Lower leg skin (tissue), 4 donors: ENCODE measurements around the gene TNS3. TPM values are rescaled to one million over a fixed set of nuclear protein-coding genes. Genes with fewer than 3 reads are reported as not detected.

Experiments used
- DNase-seq, 2 donors: peaks; one replicate each; pipeline ENCODE4 v3.0.0-alpha.2; 2019; ENCODE audit warnings: low spot score in 2 of 2
- H3K4me3 ChIP-seq: fragments of 200-600 bp; sonication (generic); 2 replicates; pipeline ENCODE4 v1.5.1; 2017; ENCODE audit warnings: mild to moderate bottlenecking, low read depth; ENCODE audit not compliant: poor library complexity, severe bottlenecking
- POLR2A ChIP-seq, 2 donors: fragments of 450-650 bp; IDR thresholded peaks; one replicate each; pipeline ENCODE4 v1.6.1; 2016 to 2017; ENCODE audit warnings: antibody characterized with exemption in 2 of 2, mild to moderate bottlenecking in 1 of 2, moderate library complexity in 1 of 2
- WGBS, 2 donors: methylation state at CpG; one replicate each; pipeline ENCODE4 v1.1.5; 2018; 5-methylcytosine and 5-hydroxymethylcytosine counted together
- intact Hi-C: fragments of 100-400 bp; cut with DNase I; formaldehyde crosslinking; loops from one replicate; pipeline ENCODE4 v1.15.0; 2023; ENCODE audit warnings: low total_unique reads
- total RNA-seq, 4 donors: library from RNA; depleted of rRNA; stranded (reverse); fragments of >200 nt; gene quantifications; one replicate each; pipeline ENCODE4 v1.1.0, GENCODE V29; 2016
- TF ChIP-seq, protein P1 (sequence below), 3 donors: fragments of 450-650 bp; IDR thresholded peaks; one replicate each; pipeline ENCODE4 v1.5.1; 2016; ENCODE audit warnings: antibody characterized with exemption in 3 of 3, mild to moderate bottlenecking in 3 of 3, moderate library complexity in 2 of 3

TNS3 gene
- total RNA-seq, 4 donors from 2014 or later: 19.5 to 33.9 (median 25.5) TPM

DNA sequence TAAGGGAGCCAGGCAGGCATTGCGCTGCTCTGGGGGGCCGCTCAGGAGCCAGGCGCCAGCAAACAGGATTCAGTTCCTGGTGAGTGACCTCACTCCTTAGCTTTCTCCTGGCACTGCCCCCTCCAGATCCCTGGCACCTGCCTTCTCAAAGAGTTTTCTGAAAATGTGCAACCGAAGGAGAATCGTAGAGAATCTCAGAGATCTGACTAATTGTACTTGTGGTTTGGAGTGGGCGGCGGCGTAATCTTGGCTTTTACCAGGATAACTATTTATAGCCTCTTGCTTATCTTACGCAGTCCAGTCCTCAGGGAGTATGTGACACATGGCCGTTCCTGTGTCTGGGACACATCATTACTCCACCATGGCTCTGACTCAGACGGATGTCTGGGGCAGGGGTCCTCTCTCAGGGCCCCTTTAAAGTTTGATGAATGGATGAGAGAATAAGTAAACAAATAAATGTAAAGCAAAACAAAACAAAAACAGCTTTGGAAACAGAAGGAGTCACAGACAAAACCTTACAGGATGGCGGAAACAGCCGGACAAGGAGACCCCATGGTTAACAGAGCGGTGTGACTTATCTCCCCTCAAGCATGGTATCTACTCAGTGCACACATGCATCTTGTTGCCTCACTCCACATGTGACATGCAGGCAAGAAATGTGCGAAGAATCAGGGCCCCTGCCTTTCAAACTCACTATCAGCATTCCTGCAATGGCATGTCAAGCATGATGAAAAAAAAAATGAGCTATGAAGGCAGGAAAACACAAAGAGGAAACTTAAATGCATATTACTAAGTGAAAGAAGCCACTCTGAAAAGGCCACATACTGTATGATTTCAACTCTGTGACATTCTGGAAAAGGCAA, 99.7 kb downstream of the TNS3 start:
- DNase-seq: no peak
- no peak for TF ChIP-seq POLR2A (IDR thresholded peaks at IDR 0.05)
- TF ChIP-seq, protein P1, sequence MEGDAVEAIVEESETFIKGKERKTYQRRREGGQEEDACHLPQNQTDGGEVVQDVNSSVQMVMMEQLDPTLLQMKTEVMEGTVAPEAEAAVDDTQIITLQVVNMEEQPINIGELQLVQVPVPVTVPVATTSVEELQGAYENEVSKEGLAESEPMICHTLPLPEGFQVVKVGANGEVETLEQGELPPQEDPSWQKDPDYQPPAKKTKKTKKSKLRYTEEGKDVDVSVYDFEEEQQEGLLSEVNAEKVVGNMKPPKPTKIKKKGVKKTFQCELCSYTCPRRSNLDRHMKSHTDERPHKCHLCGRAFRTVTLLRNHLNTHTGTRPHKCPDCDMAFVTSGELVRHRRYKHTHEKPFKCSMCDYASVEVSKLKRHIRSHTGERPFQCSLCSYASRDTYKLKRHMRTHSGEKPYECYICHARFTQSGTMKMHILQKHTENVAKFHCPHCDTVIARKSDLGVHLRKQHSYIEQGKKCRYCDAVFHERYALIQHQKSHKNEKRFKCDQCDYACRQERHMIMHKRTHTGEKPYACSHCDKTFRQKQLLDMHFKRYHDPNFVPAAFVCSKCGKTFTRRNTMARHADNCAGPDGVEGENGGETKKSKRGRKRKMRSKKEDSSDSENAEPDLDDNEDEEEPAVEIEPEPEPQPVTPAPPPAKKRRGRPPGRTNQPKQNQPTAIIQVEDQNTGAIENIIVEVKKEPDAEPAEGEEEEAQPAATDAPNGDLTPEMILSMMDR (IDR thresholded peaks at IDR 0.05): no peak
- no peak overlapping the region for H3K4me3 ChIP-seq
- intact Hi-C loops: no loop called here
- 50 to 57% methylated on average over 15 of the region's 15 CpGs for WGBS, 2 donors

DNA sequence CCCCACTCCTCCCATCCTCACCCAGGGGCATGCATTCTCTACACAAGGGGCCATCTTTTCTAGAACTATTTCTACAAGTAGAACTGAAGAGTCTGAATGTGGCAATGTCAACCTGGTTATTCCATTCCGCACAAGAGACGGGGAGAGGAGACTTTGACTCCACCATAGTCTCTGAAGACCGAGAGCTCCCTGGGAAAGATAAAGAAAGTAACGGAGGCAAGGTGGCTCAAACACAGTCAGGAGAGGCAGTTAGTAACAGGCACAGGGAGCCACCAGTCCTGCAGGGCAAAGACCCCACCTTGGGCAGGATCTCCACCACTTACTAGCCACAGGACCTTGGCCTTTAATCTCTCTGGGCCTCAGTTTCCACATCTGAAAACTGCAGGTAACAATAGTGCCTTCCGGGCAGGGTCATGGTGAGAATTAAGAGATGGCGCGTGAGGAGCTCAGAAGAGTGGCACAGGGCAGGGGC, 100.3 kb downstream of the TNS3 start:
- no peak overlapping the region for H3K4me3 ChIP-seq
- WGBS, 2 donors: 94 to 97% methylated on average over 7 of the region's 7 CpGs
- intact Hi-C loops: no loop called here
- no peak for TF ChIP-seq POLR2A (IDR thresholded peaks at IDR 0.05)
- DNase-seq: no peak

GRCh38 chr7:47480576-47481538, 101.1 kb downstream of the TNS3 start:
- 85 to 89% methylated on average over 12 of the region's 12 CpGs for WGBS, 2 donors
- DNase-seq: no peak
- H3K4me3 ChIP-seq: no peak overlapping the region
- intact Hi-C loops: no loop called here
- no peak for TF ChIP-seq POLR2A (IDR thresholded peaks at IDR 0.05)
- TF ChIP-seq, protein P1 (IDR thresholded peaks at IDR 0.05): no peak

GRCh38 chr7:47479821-47480575, 101.9 kb downstream of the TNS3 start:
- no peak overlapping the region for H3K4me3 ChIP-seq
- no peak for DNase-seq
- no peak for TF ChIP-seq POLR2A (IDR thresholded peaks at IDR 0.05)
- TF ChIP-seq, protein P1 (IDR thresholded peaks at IDR 0.05): no peak
- WGBS, 2 donors: 84 to 88% methylated on average over 11 to 12 of the region's 12 CpGs
- intact Hi-C loops: no loop called here

DNA sequence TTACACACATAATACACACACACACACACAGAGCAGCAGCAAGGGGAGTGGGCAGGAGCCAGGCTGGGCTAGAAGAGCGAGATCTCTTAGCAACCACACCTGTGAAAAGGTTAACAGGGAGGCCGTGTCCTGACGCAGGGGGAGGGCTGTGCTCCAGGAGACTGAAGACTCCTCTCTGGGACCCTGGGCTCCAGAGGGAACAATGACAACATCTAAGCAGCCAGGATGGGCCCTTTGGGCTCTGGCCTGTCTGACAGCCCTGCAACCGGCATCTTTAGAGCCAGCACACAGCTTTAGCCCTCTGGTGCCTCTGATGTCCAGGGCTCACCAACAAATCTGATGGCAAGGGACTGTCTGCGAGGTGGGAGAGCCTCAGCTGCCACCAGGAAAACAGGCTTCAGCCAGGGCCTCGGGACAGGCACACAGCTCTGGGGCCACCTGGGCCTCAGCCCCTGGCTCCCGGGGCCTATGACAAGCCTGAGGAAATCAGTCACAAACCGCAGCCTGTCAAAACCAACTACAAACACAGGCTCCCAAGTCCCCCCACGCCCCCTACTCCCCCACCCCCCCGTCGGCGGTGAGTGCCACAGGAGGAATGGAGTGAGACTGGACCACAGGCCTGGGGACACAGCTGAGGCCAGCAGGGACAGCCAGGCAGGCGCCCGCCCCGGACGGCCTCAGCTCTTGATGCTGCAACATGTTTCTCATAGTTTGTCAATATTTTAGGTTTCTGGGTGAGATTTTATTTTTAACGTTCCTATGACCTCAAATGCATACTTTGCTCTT, 102.8 kb downstream of the TNS3 start:
- intact Hi-C loops: no loop called here
- 77 to 85% methylated on average over 16 of the region's 17 CpGs for WGBS, 2 donors
- H3K4me3 ChIP-seq: no peak overlapping the region
- TF ChIP-seq, protein P1 (IDR thresholded peaks at IDR 0.05): no peak
- no peak for TF ChIP-seq POLR2A (IDR thresholded peaks at IDR 0.05)
- no peak for DNase-seq
